Fibroblast of gingiva (primary cell): ENCODE measurements around the gene KREMEN1.
"Not testable (repeated sequence)": the region's sequence is repeated elsewhere in the genome, so short reads cannot be mapped to it uniquely, and the experiment has no call there.

Experiments
- DNase-seq: peaks from one replicate; pipeline ENCODE4 v3.0.0-alpha.2; 2011; ENCODE audit warnings: low read depth

Gene KREMEN1

DNA sequence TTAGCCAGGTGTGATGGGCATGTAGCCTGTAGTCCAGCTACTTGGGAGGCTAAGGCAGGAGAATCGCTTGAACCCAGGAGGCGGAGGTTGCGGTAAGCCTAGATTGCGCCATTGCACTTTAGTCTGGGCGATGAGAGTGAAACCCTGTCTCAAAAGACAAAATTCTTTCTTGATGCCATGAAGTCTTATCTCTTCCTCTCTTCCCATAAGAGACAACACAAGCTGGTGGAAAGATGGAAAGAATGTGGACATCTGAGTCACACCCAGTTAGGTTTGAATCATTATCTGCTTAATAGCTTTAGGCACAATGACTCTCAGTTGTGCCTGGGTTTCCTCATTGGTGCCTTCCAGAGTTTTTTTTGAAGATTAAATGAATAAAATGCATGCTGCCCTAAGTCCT, 35.3 kb downstream of the KREMEN1 start:
- peak; percentile 4 for DNase-seq

GRCh38 chr22:29109822-29110221, 37.0 kb downstream of the KREMEN1 start:
- DNase-seq = no peak

- DNase-seq = no peak
Observed at GRCh38 chr22:29110946-29111345, 38.1 kb downstream of the KREMEN1 start.

DNA sequence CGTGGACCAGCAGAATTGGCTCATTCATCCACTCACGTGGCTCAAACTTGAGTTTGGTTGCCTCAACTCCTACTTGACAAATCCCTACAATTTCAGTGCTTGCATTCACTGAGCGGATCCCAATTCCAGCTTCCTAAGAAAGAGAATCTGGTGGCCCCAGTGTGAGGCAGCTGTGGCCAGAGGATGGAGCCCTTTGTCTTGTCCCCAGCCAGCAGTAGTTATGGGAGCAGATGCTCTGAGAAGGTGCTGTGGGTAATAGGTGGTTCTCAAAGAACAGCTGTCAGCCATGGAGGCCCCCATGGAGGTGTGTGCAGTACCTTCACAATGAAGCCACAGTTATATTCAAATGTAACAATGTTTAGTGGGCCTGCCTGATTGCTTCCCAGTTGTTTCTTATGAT, 39.3 kb downstream of the KREMEN1 start:
- no peak for DNase-seq

DNA sequence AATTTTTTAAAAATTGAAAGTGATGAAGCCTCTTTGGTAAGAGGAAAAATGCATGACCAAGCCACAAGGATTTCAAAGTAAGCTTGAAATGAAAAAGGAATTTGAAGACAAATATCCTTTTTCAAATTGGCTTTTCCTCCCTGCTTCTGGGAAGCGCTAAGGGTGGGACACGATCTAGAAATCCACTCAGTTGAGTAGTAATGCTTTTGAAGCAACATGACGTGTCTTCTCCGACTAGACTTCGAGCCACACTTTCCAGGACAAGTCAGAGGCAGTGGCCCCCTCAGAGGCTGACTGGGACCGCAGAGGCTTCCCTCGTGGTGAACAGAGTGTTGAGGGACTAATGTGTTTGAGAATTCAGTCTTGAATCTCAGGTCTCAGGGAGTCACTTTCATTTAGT, 39.8 kb downstream of the KREMEN1 start:
- peak; percentile 64 for DNase-seq

DNA sequence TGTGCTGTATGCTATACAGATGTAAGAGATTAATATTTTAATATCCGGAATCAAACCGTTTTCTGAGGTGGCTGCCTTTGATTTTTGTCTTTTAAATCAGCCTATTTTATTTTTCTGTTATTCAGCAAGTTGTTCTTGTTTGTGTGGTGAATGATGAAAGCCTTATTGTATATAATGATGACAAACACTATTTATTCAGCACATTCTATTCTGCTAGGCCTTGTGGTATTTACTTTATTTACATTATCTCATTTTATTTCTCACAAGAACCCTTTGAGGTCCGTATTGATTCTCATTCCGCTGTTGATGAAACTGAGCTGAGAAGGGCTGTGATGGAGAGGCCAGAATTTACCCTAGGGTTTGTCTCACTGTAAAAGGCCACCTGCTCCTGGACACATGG, 40.5 kb downstream of the KREMEN1 start:
- DNase-seq = no peak

GRCh38 chr22:29114392-29114791, 41.6 kb downstream of the KREMEN1 start:
- no peak for DNase-seq

DNA sequence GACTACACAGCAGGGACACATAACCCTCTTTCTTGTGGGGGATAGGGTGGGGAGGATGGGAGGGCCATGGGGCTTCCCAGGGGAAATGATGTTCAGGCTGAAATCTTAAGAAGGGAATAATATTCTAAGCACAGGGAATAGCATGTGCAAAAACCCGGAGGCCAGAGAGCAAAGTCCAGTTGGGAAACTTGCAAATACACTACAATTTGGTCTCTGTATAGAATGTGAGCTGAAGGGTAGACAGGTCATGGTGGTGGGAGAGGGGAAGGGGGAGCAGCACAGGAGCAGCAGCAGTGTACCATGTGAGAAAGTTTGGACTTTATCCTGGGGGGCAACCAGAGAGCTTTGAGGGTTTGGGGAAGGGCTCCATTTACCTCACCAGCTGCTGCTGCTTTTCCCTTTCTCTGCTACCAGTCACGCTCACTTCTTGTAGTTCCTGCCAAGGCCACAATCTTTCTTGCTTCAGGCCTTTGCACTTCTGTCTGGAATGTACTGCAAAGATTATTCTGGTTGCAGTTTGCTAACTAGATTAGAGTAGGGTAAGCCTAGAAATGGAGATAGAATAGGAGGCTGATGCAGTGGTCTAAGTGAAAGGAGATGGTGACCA, 43.0 kb downstream of the KREMEN1 start:
- peak; percentile 29 for DNase-seq

DNA sequence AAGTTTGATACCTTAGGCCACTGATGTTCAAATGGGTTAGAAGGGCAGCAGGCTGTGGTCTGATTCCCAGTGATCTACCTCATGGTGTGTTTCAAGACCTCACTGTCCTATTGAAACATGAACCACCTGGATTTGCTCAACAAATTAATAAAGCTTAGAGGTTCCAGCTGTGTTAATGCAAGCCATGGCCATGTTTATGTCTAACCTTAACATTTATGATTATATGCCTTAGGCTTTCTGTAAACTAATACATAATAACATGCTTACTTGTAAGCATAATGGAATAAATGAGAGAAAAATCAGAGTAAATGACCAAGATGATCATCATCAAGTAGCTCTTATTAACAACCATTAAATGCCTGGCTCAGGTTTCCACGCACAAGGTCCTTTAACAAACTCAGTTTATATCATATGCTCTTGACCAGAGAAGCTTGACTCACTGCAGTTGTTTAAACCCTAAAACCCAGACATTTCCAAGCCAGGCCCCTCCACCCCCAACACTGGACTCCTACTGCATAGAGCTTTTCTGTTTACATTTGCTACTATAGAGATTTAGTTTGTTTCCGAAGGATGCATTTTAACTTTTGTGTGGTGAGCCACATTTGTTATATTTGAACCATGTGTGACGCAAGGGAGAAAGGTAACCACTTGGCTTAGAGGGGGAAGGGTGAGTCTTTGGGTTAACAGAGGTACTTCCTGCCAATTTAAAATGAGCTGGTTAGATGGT, 43.7 kb downstream of the KREMEN1 start:
- DNase-seq = no peak

- DNase-seq = peak; percentile 82
Observed at GRCh38 chr22:29117799-29118477, 45.1 kb downstream of the KREMEN1 start.

- DNase-seq = not testable (repeated sequence)
Observed at GRCh38 chr22:29120098-29120912, 47.5 kb downstream of the KREMEN1 start.

DNA sequence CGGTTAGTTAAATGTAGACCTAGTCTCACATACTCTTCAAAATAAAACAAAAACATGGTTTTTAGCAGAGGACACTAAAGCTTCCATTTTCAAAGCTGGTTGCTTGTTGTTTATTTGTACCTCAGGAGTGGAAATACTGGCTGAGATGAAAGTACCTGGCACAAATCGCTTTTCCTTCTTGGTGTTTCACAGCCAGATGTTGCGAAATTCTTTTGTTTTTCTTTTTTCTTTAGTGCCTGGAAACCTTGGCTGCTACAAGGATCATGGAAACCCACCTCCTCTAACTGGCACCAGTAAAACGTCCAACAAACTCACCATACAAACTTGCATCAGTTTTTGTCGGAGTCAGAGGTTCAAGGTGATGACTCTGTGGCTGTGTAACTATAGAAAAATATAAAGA, 48.3 kb downstream of the KREMEN1 start:
- DNase-seq = no peak

DNA sequence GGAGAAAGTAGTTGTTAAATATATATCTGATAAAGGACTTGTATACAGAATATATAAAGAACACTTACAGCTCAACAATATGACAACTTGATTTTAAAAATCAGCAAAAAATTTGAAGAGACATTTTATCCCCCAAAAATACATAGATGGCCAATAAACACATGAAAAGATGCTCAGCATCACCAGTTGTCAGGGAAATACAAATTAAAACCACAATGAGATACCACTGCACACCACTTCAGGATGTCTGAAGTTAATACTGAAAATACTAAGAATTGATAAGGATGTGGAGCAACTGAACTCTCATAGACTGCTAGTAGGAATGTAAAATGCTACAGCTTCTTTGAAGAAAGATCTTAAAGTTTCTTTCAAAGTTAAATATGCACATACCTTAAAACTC, 49.2 kb downstream of the KREMEN1 start:
- DNase-seq = no peak

GRCh38 chr22:29124777-29125442, 52.1 kb downstream of the KREMEN1 start:
- no peak for DNase-seq

DNA sequence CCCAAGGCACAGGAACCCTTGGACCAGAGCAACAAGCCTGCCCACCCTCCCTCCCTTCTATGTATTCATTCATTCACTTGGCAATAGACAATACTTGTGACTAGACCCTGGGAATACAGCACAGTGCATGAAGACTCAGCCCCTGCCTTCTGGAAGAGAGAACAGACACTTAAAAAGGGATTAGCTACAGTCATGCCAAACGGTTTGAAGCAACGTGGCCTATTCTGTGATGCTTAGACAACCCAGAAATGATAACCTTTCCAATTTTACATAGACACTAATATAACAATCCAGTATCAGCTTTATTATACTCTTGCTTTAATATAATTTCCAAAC, 52.6 kb downstream of the KREMEN1 start:
- DNase-seq = no peak

DNA sequence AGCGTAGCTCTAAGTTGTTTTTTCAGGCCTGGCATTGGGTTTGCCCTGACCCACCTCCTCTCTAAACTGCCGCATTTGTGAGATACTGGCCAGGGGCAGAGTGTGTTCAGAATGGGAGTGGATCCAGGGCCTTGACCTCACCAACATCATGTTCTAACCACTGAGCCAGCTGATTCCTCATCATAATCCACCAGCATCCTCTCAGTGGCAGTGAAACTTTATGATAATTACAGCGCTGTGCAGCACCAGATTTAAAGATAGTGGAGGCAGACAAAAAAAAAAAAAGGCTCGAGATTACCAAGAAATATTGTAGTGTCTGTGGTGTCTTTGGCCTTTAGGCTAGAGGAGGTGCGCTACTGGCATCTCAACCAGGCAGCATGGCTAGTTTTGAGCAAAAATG, 53.0 kb downstream of the KREMEN1 start:
- no peak for DNase-seq

DNA sequence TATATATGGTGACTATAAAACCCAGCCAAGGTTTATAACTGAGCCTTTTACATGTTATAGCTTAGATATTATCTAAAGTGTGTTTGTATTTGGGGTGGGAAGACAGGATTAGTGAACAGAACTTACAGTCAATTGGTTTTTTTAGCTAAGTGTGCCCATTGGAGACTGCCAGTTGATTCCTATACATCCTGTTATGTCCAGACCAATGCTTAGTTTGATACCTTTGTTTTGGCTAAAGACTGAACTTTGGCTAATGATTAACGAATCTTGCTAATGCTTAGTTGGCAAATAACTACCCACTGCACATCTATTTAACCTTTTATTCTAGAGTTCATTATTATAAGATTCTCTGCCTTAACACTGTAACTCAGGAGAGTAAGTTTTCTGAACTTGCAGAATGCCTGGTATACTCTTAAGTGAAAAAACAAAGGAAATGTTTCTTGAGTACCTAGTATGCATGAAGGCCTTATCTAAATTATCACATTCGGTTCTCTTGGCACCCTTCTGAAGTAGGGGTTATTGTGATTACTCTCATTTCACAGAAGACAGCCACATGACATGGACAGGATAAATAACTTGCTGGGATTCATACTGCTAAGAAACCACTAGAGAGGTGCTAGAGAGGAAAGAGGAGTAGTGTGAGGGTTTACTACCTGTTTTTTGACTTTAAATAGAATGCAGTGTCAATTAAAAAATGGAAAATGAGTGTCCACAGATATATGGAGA, 54.0 kb downstream of the KREMEN1 start:
- DNase-seq = no peak

DNA sequence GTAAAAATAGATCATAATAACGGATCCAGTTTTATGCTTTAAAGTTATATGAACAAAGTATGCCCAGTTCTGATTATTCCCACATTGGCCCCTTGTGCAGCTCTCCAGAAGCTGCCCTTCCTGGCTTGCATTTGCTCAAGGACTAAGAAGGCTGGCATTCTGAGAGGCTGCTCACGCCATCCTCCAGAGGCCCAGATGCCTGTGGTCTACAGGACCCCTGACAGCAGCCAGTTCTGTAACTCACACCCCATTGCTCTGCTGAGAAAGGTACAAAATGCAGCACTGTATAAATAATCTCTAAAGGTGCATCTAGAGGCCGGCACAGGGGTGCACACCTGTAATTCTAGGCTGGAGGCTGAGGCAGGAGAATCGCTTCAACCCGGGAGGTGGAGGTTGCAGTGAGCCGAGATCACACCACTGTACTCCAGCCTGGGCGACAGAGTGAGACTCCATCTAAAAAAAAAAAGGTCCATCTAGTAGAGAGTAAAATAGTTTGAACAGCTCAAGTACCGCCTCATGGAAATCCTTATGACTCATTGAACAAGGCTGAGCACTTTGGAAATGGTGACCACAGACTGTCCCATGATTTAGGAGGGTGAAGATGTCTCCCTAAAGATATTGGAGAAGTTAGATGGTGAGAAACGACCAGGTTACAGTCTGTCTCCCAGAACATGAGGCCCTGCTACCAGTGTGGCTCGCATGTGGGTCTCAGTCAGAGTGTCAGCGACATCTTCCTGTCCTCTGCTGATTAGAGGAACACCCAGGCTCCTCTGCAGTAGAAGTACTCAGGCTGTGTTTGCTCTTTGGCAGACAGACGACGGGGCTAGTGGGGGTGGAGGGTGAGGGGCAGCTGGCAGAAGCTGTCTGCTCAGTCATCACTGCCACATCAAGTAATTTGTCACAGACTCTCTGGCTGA, 56.3 kb downstream of the KREMEN1 start:
- DNase-seq = peak; percentile 51

GRCh38 chr22:29129808-29130140, 56.9 kb downstream of the KREMEN1 start:
- no peak for DNase-seq

DNA sequence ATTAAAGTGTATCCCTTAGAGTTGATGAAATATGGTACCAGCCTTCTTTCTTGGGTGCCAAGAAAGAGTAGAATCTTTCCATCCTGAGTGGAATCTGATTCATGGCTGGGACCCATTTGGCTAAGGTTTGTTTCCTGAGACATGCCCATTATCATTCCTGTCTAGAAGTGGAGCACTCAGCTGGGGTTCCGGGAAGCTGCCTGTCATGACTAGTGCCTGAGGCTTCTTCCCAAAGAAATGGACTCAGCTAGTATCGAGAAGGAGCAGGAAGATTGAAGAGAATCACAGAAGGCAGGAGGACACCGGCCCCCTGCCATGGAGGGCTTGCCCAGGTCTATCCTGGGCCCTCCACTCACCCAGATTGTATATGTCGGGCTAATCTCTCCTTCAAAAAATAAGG, 57.6 kb downstream of the KREMEN1 start:
- peak; percentile 17 for DNase-seq
